Neuronal stem cell (in vitro differentiated cells): ENCODE measurements around the gene SPATA13.
"Not testable (repeated sequence)": the region's sequence is repeated elsewhere in the genome, so short reads cannot be mapped to it uniquely, and the experiment has no call there.

ENCODE experiments used
- DNase-seq: peaks from one replicate; pipeline ENCODE4 v3.0.0-alpha.2; 2013; ENCODE audit warnings: low spot score
- H2AFZ ChIP-seq: one replicate; pipeline ENCODE4 v1.6.1; 2013; ENCODE audit warnings: mild to moderate bottlenecking, low read length, inconsistent platforms
- H2AK5ac ChIP-seq: 2 replicates; pipeline ENCODE4 v1.6.1; 2013; ENCODE audit warnings: low read depth, mild to moderate bottlenecking, inconsistent platforms, low read length, moderate library complexity, mixed read lengths
- H2BK120ac ChIP-seq: 2 replicates; pipeline ENCODE4 v1.6.1; 2013; ENCODE audit warnings: low read depth, mild to moderate bottlenecking, inconsistent platforms, low read length, moderate library complexity, mixed read lengths
- H2BK12ac ChIP-seq: one replicate; pipeline ENCODE4 v1.6.1; 2013; ENCODE audit warnings: low read length, inconsistent platforms
- H2BK15ac ChIP-seq: 2 replicates; pipeline ENCODE4 v1.6.1; 2013; ENCODE audit warnings: mild to moderate bottlenecking, low read length, inconsistent platforms, mixed read lengths
- H2BK5ac ChIP-seq: one replicate; pipeline ENCODE4 v1.6.1; 2013; ENCODE audit warnings: inconsistent platforms, mild to moderate bottlenecking, low read length, moderate library complexity
- H3K14ac ChIP-seq: one replicate; pipeline ENCODE4 v1.6.1; 2013; ENCODE audit warnings: low read length, inconsistent platforms
- H3K18ac ChIP-seq: 2 replicates; pipeline ENCODE4 v1.6.1; 2013; ENCODE audit warnings: low read length, inconsistent platforms
- H3K23ac ChIP-seq: 2 replicates; pipeline ENCODE4 v1.6.1; 2013; ENCODE audit warnings: low read depth, mild to moderate bottlenecking, mixed read lengths, low read length, inconsistent platforms; ENCODE audit not compliant: poor library complexity
- H3K27ac ChIP-seq: replicated peaks from 3 replicates; pipeline ENCODE4 v1.5.1; 2013; ENCODE audit warnings: low read length, inconsistent platforms
- H3K27me3 ChIP-seq, 3 experiments: 2 replicates each; pipeline ENCODE4 v1.6.1; 2013; ENCODE audit warnings: low read length in 3 of 3, mild to moderate bottlenecking in 2 of 3, inconsistent platforms in 1 of 3, low read depth in 1 of 3, mixed read lengths in 1 of 3, moderate library complexity in 1 of 3; ENCODE audit not compliant: control insufficient read depth in 3 of 3, insufficient read depth in 3 of 3
- H3K36me3 ChIP-seq, 2 donors: replicated peaks in 1 of 2; 2 replicates each; pipeline ENCODE4 v1.6.1; 2013; ENCODE audit warnings: low read length in 2 of 2; ENCODE audit not compliant: control insufficient read depth in 2 of 2, insufficient read depth in 2 of 2
- H3K4ac ChIP-seq: 2 replicates; pipeline ENCODE4 v1.6.1; 2013; ENCODE audit warnings: inconsistent platforms, mild to moderate bottlenecking, low read length, moderate library complexity
- H3K4me1 ChIP-seq, 2 donors: 1 replicate in 1 of 2; 2 replicates in 1 of 2; pipeline ENCODE4 v1.6.1; 2013; ENCODE audit warnings: low read length in 2 of 2, low read depth in 1 of 2; ENCODE audit not compliant: control insufficient read depth in 2 of 2, insufficient read depth in 1 of 2
- H3K4me2 ChIP-seq: one replicate; pipeline ENCODE4 v1.6.1; 2013; ENCODE audit warnings: mild to moderate bottlenecking, low read length, inconsistent platforms; ENCODE audit not compliant: insufficient read depth, poor library complexity, severe bottlenecking
- H3K4me3 ChIP-seq, 2 donors: 2 replicates each; pipeline ENCODE4 v1.5.1; 2013; ENCODE audit warnings: low read length in 2 of 2, mild to moderate bottlenecking in 2 of 2, inconsistent platforms in 1 of 2, moderate library complexity in 1 of 2
- H3K79me1 ChIP-seq: one replicate; pipeline ENCODE4 v1.6.1; 2013; ENCODE audit warnings: low read depth, mild to moderate bottlenecking, inconsistent platforms, low read length, moderate library complexity
- H3K9ac ChIP-seq: one replicate; pipeline ENCODE4 v1.6.1; 2013; ENCODE audit warnings: mild to moderate bottlenecking, low read depth, low read length, inconsistent platforms; ENCODE audit not compliant: poor library complexity
- H3K9me3 ChIP-seq, 2 donors: replicated peaks in 1 of 2; 2 replicates each; pipeline versions ENCODE3 to v1.6.1; 2013; ENCODE audit warnings: low read length in 2 of 2, mild to moderate bottlenecking in 2 of 2, inconsistent platforms in 1 of 2, low read depth in 1 of 2, mixed read lengths in 1 of 2, moderate library complexity in 1 of 2; ENCODE audit not compliant: control insufficient read depth in 2 of 2, insufficient read depth in 1 of 2
- H4K8ac ChIP-seq: one replicate; pipeline ENCODE4 v1.6.1; 2013; ENCODE audit warnings: low read depth, mild to moderate bottlenecking, inconsistent platforms, low read length, moderate library complexity
- H4K91ac ChIP-seq: one replicate; pipeline ENCODE4 v1.6.1; 2013; ENCODE audit warnings: low read length, low read depth, mild to moderate bottlenecking, inconsistent platforms; ENCODE audit not compliant: poor library complexity
- WGBS, 2 donors: extraction: QIAGEN DNeasy Blood & Tissue Kit; methylation state at CpG; one replicate each; pipeline ENCODE4 v1.1.7; 2013; ENCODE audit warnings: missing lambda C conversion rate in 2 of 2, mixed read lengths in 1 of 2; ENCODE audit not compliant: insufficient read length in 2 of 2, insufficient replicate concordance in 1 of 2; ENCODE audit errors: extremely low coverage in 2 of 2; 5-methylcytosine and 5-hydroxymethylcytosine counted together

The SPATA13 gene

GRCh38 chr13:24348797-24349515 is 188.4 kb downstream of the SPATA13 start:
- H3K79me1 ChIP-seq: no peaks in the 10 kb centered on the region
- no peak overlapping the region for H3K4me3 ChIP-seq
- no peak overlapping the region for H3K23ac ChIP-seq
- no peaks in the 10 kb centered on the region for H3K9me3 ChIP-seq
- no peaks in the 10 kb centered on the region for H3K36me3 ChIP-seq
- no peak overlapping the region for H2AK5ac ChIP-seq
- H4K8ac ChIP-seq: no peak overlapping the region
- no peak overlapping the region for H2BK12ac ChIP-seq
- H3K27me3 ChIP-seq: peaks cover 0 to 6% (median 0%) of the 10 kb centered on the region in 3 experiments
- H2BK15ac ChIP-seq: no peak overlapping the region
- H2BK5ac ChIP-seq: no peak overlapping the region
- DNase-seq: no peak
- peak overlapping the region; percentile 26 for H3K9ac ChIP-seq
- H3K27ac ChIP-seq: no peak overlapping the region
- WGBS, 2 donors: no CpG with 5 or more reads among the region's 6 CpGs
- H2BK120ac ChIP-seq: no peak overlapping the region
- H3K18ac ChIP-seq: no peak overlapping the region
- H3K14ac ChIP-seq: no peak overlapping the region
- no peak overlapping the region for H4K91ac ChIP-seq
- H3K4me1 ChIP-seq: no peaks in the 10 kb centered on the region
- H3K4ac ChIP-seq: no peak overlapping the region
- no peak overlapping the region for H2AFZ ChIP-seq
- no peak overlapping the region for H3K4me2 ChIP-seq

GRCh38 chr13:24349778-24350664 is 189.5 kb downstream of the SPATA13 start:
- H3K23ac ChIP-seq, H4K91ac ChIP-seq, H2BK15ac ChIP-seq, H2AK5ac ChIP-seq, H3K27me3 ChIP-seq, H3K4ac ChIP-seq, H3K9me3 ChIP-seq, H3K18ac ChIP-seq, H3K4me1 ChIP-seq, H2AFZ ChIP-seq, DNase-seq, H3K4me3 ChIP-seq, H3K79me1 ChIP-seq, H3K4me2 ChIP-seq, H4K8ac ChIP-seq, H3K14ac ChIP-seq, H2BK12ac ChIP-seq, H2BK120ac ChIP-seq, H3K9ac ChIP-seq, H3K27ac ChIP-seq, H3K36me3 ChIP-seq, H2BK5ac ChIP-seq: not testable (repeated sequence)
- no CpG with 5 or more reads among the region's 3 CpGs for WGBS, 2 donors

- WGBS, 2 donors: no CpG with 5 or more reads among the region's 3 CpGs
Observed at GRCh38 chr13:24351423-24351822, 190.9 kb downstream of the SPATA13 start.

GRCh38 chr13:24353736-24354135 is 193.2 kb downstream of the SPATA13 start:
- peaks cover 0 to 11% of the 10 kb centered on the region in 2 donors for H3K9me3 ChIP-seq
- no peak overlapping the region for H4K91ac ChIP-seq
- no peaks in the 10 kb centered on the region for H3K36me3 ChIP-seq
- no peak overlapping the region for H2BK15ac ChIP-seq
- peaks cover 0 to 6% (median 4%) of the 10 kb centered on the region in 3 experiments for H3K27me3 ChIP-seq
- no peak overlapping the region for H3K14ac ChIP-seq
- no peak overlapping the region for H2BK5ac ChIP-seq
- H3K4me2 ChIP-seq: no peak overlapping the region
- H2BK12ac ChIP-seq: no peak overlapping the region
- WGBS, 2 donors: no CpG with 5 or more reads among the region's 1 CpG
- H2BK120ac ChIP-seq: no peak overlapping the region
- no peak overlapping the region for H3K23ac ChIP-seq
- H3K4me3 ChIP-seq: no peak overlapping the region
- no peak for DNase-seq
- H3K18ac ChIP-seq: no peak overlapping the region
- no peak overlapping the region for H3K9ac ChIP-seq
- no peak overlapping the region for H2AFZ ChIP-seq
- H3K79me1 ChIP-seq: no peaks in the 10 kb centered on the region
- no peak overlapping the region for H2AK5ac ChIP-seq
- no peak overlapping the region for H4K8ac ChIP-seq
- peaks cover 0 to 2% of the 10 kb centered on the region in 2 donors for H3K4me1 ChIP-seq
- no peak overlapping the region for H3K27ac ChIP-seq
- no peak overlapping the region for H3K4ac ChIP-seq

More at GRCh38 chr13:24351423-24351822, 190.9 kb downstream of the SPATA13 start:
- Histone ChIP-seq H2BK12ac (no peak overlapping the region), H3K18ac (no peak overlapping the region), H3K27ac (no peak overlapping the region), H3K23ac (no peak overlapping the region), H4K91ac (no peak overlapping the region), H3K36me3 (no peaks in the 10 kb centered on the region), H3K79me1 (no peaks in the 10 kb centered on the region), H3K27me3 (peaks cover 0 to 6% (median 0%) of the 10 kb centered on the region in 3 experiments), H3K14ac (no peak overlapping the region), H2BK15ac (no peak overlapping the region), H3K4ac (no peak overlapping the region), H3K9ac (no peak overlapping the region), H3K4me2 (no peak overlapping the region), H4K8ac (no peak overlapping the region), H2BK120ac (no peak overlapping the region), H3K4me3 (no peak overlapping the region), H3K4me1 (no peaks in the 10 kb centered on the region), H2AK5ac (no peak overlapping the region), H2BK5ac (no peak overlapping the region), H3K9me3 (peaks cover 0 to 5% of the 10 kb centered on the region in 2 donors), H2AFZ (no peak overlapping the region)
- DNase-seq: no peak
